Panc1 (cell line): Measurements from ENCODE around the gene BMAL1.

Experiments
- POLR2AphosphoS5 ChIP-seq: IDR thresholded peaks from 2 replicates; pipeline ENCODE4 v1.6.1; 2012; ENCODE audit warnings: mild to moderate bottlenecking, low read depth, low read length, moderate library complexity
- TCF7L2 ChIP-seq: IDR thresholded peaks from 2 replicates; pipeline ENCODE4 v1.6.1; 2011; ENCODE audit warnings: mild to moderate bottlenecking, low read depth, low read length, inconsistent platforms
- TF ChIP-seq, protein P1 (sequence below): fragments of 450-650 bp; IDR thresholded peaks from 2 replicates; pipeline ENCODE4 v1.5.1; 2017; ENCODE audit warnings: mild to moderate bottlenecking

DNA sequence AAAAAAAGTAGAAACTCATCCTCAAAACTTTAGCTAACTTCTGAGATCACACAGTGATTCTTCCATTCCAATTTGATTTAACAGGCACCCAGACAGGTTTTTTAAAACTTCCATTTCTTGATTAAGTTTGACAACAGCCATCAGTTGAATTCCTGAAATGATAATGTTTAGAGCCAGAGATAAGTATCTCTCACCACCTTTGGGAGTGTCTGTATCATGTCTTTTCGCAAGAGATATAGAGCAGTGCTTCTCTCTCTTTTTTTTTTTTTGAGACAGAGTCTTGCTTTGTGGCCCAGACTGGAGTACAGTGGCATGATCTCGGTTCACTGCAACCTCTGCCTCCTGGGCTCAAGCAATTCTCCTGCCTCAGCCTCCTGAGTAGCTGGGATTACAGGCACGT, 41.7 kb upstream of the BMAL1 start:
- TF ChIP-seq TCF7L2 (no peak), POLR2AphosphoS5 (no peak)
- TF ChIP-seq, protein P1, sequence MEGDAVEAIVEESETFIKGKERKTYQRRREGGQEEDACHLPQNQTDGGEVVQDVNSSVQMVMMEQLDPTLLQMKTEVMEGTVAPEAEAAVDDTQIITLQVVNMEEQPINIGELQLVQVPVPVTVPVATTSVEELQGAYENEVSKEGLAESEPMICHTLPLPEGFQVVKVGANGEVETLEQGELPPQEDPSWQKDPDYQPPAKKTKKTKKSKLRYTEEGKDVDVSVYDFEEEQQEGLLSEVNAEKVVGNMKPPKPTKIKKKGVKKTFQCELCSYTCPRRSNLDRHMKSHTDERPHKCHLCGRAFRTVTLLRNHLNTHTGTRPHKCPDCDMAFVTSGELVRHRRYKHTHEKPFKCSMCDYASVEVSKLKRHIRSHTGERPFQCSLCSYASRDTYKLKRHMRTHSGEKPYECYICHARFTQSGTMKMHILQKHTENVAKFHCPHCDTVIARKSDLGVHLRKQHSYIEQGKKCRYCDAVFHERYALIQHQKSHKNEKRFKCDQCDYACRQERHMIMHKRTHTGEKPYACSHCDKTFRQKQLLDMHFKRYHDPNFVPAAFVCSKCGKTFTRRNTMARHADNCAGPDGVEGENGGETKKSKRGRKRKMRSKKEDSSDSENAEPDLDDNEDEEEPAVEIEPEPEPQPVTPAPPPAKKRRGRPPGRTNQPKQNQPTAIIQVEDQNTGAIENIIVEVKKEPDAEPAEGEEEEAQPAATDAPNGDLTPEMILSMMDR: no peak
